ENCODE measurements around the gene BCR. TPM values are rescaled to one million over a fixed set of nuclear protein-coding genes. Genes with fewer than 3 reads are reported as not detected.

BCR gene
- total RNA-seq, 2 donors from 2014 or later, result 91.8 to 93.2 TPM

DNA sequence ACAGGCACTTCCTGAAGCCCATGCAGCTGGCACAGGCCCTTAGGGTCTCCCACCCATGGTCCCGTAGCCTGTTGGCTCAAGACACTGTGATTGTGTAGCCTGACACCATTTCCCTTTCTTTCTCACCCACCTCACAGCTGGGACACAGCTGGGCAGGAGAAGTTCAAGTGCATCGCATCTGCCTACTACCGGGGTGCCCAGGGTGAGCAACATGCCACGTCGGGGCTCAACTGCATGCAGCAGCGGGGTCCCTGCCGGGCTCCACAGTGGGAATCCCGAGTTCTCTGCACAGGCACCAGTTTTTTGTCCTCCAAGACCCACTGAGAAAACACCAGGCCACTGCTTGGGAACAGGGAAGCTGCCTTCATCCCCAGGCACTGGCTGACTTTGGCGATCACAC lies 24.5 kb upstream of the BCR start:
- Mint-ChIP-seq H3K27me3 (no peaks in the 10 kb centered on the region), H3K4me1 (peaks cover 14% of the 10 kb centered on the region), H3K36me3 (ENCODE audit: low read depth) (no peaks in the 10 kb centered on the region), H3K4me3 (no peak overlapping the region), H3K27ac (no peak overlapping the region)
- H3K9me3 ChIP-seq (ENCODE audit: control insufficient read depth, low read length, poor library complexity, severe bottlenecking), result no peaks in the 10 kb centered on the region
- no peak for ATAC-seq
- DNase-seq, result no peak

DNA sequence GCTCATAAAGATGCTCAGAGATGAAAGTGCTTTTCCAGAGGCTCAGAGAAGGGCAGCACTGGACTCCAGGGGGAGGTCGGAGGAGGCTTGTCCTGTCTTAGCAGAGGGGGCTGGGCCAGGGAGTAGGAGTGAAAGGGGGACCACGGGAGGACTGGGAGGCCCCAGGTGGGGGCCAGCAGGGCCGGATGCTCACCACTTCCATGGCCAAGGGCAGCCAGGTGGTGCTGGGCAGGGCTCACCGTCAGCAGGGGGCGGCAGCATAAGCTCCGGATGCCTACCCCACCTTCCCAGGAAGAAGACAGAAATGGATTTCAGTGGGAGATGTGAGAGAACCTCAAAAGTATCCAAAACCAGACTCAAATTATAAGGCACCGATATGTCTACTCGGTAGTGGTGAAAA lies 24.0 kb upstream of the BCR start:
- H3K27ac Mint-ChIP-seq, result no peak overlapping the region
- H3K4me3 Mint-ChIP-seq, result no peak overlapping the region
- no peaks in the 10 kb centered on the region for H3K27me3 Mint-ChIP-seq
- peaks cover 11% of the 10 kb centered on the region for H3K4me1 Mint-ChIP-seq
- DNase-seq, result no peak
- no peaks in the 10 kb centered on the region for H3K9me3 ChIP-seq (ENCODE audit: control insufficient read depth, low read length, poor library complexity, severe bottlenecking)
- ATAC-seq, result no peak
- H3K36me3 Mint-ChIP-seq (ENCODE audit: low read depth), result no peaks in the 10 kb centered on the region

DNA sequence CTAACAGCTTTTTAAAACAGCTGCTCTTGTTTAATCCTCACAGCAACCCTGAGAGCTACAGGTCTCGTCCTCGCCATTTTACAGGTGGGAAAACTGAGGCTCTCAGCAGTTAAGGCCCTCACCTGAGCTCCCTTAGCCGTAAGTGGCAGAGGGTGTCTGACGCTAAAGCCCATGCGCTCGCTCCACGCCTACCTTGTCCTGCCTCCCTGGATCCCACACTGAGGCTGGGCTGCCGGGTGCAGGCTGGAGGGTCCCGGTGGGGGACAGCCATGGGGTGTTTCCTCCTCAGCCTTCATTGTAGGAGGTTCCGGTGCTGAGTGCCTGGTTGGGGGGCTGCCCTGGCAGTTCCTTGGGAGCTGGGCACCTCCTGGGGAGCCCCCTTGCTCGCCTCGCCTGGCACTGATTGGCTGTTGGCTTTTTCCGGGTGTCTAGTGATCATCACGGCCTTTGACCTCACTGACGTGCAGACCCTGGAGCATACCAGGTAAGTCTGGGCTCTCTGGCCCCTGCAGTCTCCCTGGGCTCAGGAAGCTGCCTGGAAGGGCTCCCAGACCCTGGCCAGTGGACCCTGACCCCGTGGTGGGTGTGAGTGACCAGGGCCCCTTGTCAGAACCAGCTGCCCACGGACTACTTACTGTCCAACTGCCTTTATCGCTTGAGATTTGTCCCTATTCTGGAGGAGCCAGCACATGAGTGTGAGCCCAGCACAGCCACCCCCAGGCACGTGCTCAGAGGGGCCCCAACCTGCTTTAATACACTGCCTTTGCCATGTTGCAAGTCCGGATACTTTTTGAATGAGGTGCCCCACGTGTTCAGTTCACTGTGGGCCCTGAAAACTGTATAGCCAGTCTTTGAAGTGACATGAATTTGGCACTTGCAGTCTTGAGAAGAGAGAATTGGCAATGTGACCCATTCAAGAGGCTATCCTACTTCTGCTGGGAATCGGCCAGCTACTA lies 22.5 kb upstream of the BCR start:
- Mint-ChIP-seq H3K27me3 (no peaks in the 10 kb centered on the region), H3K27ac (no peak overlapping the region)
- no peak for ATAC-seq

DNA sequence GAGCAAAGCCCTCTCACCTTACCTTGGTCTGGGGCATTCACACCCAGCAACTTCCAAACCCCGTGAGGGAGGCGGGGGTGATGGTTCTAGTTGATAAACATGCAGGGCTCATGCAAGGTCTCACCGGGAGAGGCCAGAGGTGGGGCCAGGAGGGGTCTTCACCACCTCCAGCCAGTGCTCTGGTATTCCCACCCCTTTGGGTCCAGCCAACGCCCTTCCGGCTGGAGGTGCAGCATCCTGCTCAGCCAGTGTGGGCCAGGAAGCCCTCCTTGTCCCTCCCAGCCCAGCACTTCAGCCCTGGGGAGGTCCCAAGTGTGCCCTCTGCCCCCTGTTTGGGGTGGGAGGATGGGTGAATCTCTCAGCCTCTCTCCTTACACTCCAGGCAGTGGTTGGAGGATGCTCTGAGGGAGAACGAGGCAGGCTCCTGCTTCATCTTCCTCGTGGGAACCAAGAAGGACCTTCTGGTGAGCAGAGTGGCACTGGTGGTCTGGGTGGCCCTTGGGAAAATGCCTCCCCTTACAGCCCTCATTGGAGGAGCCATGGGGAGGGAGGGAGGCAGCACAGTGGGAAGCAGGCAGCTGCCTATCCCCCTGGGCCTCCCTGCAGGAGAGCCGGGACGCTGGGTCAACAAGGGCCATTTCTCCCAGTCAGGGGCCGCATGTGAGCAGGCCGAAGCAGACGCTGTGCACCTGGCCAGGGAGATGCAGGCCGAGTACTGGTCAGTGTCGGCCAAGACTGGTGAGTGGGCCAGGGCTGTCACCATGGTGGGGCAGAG lies 21.6 kb upstream of the BCR start:
- H3K9me3 ChIP-seq (ENCODE audit: control insufficient read depth, low read length, poor library complexity, severe bottlenecking), result no peaks in the 10 kb centered on the region
- H3K4me1 Mint-ChIP-seq, result peaks cover 7% of the 10 kb centered on the region
- H3K36me3 Mint-ChIP-seq (ENCODE audit: low read depth), result no peaks in the 10 kb centered on the region
- DNase-seq (no peak), ATAC-seq (no peak)
- H3K27ac Mint-ChIP-seq, result no peak overlapping the region
- no peak overlapping the region for H3K4me3 Mint-ChIP-seq
- no peaks in the 10 kb centered on the region for H3K27me3 Mint-ChIP-seq

More for the DNA sequence above, 22.5 kb upstream of the BCR start:
- peaks cover 12% of the 10 kb centered on the region for H3K4me1 Mint-ChIP-seq
- H3K9me3 ChIP-seq (ENCODE audit: control insufficient read depth, low read length, poor library complexity, severe bottlenecking), result no peaks in the 10 kb centered on the region
- no peaks in the 10 kb centered on the region for H3K36me3 Mint-ChIP-seq (ENCODE audit: low read depth)
- H3K4me3 Mint-ChIP-seq, result no peak overlapping the region
- no peak for DNase-seq

DNA sequence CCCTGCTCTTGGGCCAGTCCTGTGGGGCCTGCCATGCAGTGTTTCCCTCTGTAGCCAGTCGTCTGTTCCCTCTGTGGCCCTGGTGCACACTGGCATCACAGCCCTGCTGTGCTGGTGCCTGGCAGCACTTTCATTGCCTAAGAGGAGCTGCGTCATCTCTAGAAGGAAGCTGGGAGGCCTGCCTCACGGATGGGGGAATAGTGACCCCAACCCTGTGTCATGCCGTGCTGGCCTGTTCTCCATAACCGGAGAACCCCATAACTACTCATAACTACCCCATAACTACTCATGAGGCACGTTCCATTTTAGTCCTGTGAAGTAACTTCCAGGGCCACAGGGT lies 21.0 kb upstream of the BCR start:
- peaks cover 4% of the 10 kb centered on the region for H3K4me1 Mint-ChIP-seq
- H3K4me3 Mint-ChIP-seq, result no peak overlapping the region
- no peaks in the 10 kb centered on the region for H3K27me3 Mint-ChIP-seq
- H3K36me3 Mint-ChIP-seq (ENCODE audit: low read depth), result no peaks in the 10 kb centered on the region
- H3K9me3 ChIP-seq (ENCODE audit: control insufficient read depth, low read length, poor library complexity, severe bottlenecking), result no peaks in the 10 kb centered on the region
- no peak for ATAC-seq
- no peak for DNase-seq
- H3K27ac Mint-ChIP-seq, result no peak overlapping the region

DNA sequence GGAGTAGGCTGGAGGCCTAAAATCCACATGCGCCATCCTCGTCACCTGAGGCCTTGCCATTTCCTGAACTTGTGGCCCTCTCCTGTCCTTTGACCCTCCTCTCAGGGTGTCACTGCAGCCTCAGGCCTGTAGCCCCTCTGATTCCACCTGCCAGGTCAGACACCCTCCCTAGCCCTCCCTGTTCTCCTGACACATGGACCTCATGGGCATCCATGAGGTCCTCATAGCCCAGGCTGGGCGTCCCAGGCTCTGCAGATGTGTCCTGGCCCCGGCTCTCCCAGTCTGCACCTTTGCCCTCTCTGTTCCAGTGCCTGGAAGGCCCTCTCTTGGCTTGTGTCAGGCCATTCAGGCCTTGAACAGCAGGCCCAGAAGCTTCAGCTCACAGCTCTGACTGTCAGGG lies 19.3 kb upstream of the BCR start:
- Mint-ChIP-seq H3K27me3 (no peaks in the 10 kb centered on the region), H3K36me3 (ENCODE audit: low read depth) (no peaks in the 10 kb centered on the region), H3K4me3 (no peak overlapping the region), H3K4me1 (peaks cover 4% of the 10 kb centered on the region), H3K27ac (no peak overlapping the region)
- DNase-seq (no peak), ATAC-seq (no peak)
- H3K9me3 ChIP-seq (ENCODE audit: control insufficient read depth, low read length, poor library complexity, severe bottlenecking), result no peaks in the 10 kb centered on the region

DNA sequence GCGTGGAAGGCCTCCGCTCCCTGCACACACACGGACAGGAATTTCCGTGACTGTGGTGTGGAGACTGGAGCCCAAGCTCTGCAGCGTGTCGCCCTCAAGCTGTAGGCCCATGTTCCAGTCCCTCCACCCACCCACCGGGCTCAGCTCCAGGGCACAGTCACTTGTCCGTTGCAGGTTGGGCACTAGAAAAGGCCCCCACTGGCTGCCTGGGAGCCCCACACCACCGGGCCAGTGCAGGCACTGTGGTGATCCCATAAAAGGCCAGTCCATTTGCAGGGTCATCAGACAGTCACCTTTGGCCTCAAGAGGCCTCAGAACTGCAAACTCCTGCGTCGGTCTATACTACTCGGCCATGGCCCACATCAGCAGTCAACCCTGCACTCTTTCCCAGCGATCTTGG lies 18.7 kb upstream of the BCR start:
- Mint-ChIP-seq H3K4me3 (no peak overlapping the region), H3K27ac (no peak overlapping the region), H3K36me3 (ENCODE audit: low read depth) (no peaks in the 10 kb centered on the region), H3K4me1 (peaks cover 4% of the 10 kb centered on the region), H3K27me3 (no peaks in the 10 kb centered on the region)
- DNase-seq (no peak), ATAC-seq (no peak)
- H3K9me3 ChIP-seq (ENCODE audit: control insufficient read depth, low read length, poor library complexity, severe bottlenecking), result no peaks in the 10 kb centered on the region

DNA sequence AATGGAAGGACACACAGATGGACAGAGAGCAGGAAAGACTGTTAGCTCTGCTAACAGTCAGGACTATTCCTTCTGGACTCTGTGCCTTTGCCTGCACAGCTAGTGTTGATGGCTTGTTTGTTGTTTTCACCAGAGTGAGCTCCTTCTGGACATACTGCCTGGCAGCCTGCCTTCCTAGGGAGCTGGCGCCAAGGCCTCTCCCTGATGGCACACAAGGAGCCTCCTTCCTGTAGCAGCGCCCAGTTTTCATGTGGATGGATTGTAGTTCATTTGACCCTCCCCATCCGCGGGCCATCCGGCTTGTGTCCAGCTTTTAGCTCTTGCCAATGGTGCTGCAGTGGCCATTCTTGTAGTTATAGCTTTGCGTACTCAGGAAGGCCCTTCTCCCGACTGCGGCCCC lies 16.6 kb upstream of the BCR start:
- H3K9me3 ChIP-seq (ENCODE audit: control insufficient read depth, low read length, poor library complexity, severe bottlenecking), result no peaks in the 10 kb centered on the region
- Mint-ChIP-seq H3K27ac (no peak overlapping the region), H3K36me3 (ENCODE audit: low read depth) (no peaks in the 10 kb centered on the region), H3K4me3 (no peak overlapping the region), H3K27me3 (no peaks in the 10 kb centered on the region), H3K4me1 (peaks cover 4% of the 10 kb centered on the region)
- DNase-seq (no peak), ATAC-seq (no peak)

DNA sequence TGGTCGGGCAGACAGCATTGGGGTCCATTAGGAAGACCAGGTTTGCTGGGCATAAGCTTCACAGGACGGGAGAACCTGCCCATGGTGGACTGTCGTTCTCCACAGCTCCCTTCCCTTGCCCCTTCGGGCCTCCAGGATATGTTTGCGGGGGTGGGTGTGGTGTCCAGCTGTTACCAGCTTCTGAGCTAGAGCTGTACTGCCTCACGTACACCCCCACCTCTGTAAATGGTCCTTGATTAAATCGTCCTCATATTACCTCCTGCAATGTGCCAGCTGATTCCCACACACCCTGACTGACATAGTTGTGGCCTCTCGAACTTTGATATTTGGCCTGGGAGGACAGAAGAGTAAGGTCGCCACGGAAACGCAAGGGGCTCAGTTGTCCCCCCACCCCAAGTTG lies 16.2 kb upstream of the BCR start:
- no peaks in the 10 kb centered on the region for H3K27me3 Mint-ChIP-seq
- no peaks in the 10 kb centered on the region for H3K9me3 ChIP-seq (ENCODE audit: control insufficient read depth, low read length, poor library complexity, severe bottlenecking)
- H3K36me3 Mint-ChIP-seq (ENCODE audit: low read depth), result no peaks in the 10 kb centered on the region
- no peak overlapping the region for H3K4me3 Mint-ChIP-seq
- ATAC-seq (no peak), DNase-seq (no peak)
- H3K4me1 Mint-ChIP-seq, result peaks cover 4% of the 10 kb centered on the region
- no peak overlapping the region for H3K27ac Mint-ChIP-seq

DNA sequence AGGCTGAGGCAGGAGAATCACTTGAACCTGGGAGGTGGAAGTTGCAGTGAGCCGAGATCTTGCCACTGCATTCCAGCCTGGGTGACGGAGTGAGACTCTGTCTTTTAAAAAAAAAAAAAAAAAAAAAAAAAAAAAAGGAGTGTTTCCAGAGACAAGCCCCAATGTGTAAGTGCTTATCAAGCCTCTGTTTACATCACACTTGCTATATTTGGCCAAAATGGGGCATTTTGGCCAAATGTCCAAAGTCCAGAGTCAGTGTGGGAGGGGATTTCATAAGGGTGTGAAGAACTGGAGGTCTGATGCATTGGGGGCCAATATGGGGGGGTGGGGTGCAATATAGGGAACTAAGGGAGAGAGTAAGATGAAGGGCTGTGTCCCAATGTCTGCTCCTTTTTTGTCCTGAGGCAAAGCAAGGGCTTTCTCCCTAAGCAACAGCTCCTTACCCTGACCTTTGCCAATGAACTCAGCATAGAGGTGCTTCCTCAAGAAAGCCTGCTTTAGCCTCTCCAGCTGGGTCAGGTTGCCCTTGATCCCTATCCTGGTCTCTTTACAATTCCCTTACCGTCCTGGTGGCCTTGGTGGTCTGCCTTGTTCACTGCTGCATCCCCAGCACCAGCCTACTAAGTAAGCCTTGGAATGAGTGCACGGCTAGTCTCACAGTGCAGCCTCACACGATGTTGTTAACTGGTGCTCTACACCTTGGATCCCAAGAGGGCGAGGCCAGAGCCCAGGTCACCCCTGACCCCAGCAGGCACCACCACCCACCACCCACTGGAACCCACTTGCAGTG lies 14.1 kb upstream of the BCR start:
- H3K9me3 ChIP-seq (ENCODE audit: control insufficient read depth, low read length, poor library complexity, severe bottlenecking), result no peaks in the 10 kb centered on the region
- DNase-seq, result no peak
- Mint-ChIP-seq H3K4me1 (peaks cover 4% of the 10 kb centered on the region), H3K36me3 (ENCODE audit: low read depth) (no peaks in the 10 kb centered on the region), H3K27me3 (no peaks in the 10 kb centered on the region), H3K4me3 (no peak overlapping the region), H3K27ac (no peak overlapping the region)
- no peak for ATAC-seq

DNA sequence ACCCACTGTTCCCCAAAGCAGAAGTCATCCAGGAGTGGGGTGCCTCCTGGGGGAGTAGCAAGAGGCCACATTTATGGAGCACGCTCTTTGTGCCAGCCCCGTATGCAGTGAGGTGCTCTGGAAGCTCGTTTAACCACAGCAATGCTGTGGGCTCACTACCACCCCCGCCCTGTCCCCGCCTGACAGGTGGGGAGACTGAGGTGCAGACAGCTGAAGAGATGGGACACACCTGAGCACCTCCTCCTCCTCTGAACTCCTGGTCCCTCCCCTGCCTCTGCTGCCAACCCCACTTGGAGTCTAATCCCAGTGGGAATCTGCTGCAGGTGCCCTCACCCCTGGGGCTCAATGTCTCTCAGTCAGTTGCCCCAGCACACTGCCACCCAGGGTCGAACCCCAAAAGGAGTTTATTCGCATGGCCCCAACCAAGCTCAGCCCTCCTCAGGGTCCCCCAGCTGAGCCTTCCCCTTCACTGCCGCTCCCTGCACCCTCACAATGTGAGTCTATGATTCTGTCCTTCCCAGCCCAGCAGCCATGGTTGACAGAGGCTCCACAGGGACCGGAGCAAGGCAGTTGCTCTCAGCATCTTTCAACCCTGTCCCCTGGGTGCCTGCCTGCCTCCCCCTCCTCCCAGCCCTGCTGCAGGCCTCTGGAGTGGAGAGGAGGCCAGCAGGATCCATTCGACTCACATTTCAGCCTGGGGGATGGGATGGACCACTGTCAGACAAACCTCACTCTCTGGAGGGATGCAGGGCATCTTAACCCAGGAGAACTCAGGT lies 13.3 kb upstream of the BCR start:
- no peaks in the 10 kb centered on the region for H3K9me3 ChIP-seq (ENCODE audit: control insufficient read depth, low read length, poor library complexity, severe bottlenecking)
- H3K27me3 Mint-ChIP-seq, result no peaks in the 10 kb centered on the region
- DNase-seq (no peak), ATAC-seq (no peak)
- no peaks in the 10 kb centered on the region for H3K36me3 Mint-ChIP-seq (ENCODE audit: low read depth)
- no peak overlapping the region for H3K4me3 Mint-ChIP-seq
- H3K27ac Mint-ChIP-seq, result no peak overlapping the region
- H3K4me1 Mint-ChIP-seq, result peaks cover 4% of the 10 kb centered on the region

DNA sequence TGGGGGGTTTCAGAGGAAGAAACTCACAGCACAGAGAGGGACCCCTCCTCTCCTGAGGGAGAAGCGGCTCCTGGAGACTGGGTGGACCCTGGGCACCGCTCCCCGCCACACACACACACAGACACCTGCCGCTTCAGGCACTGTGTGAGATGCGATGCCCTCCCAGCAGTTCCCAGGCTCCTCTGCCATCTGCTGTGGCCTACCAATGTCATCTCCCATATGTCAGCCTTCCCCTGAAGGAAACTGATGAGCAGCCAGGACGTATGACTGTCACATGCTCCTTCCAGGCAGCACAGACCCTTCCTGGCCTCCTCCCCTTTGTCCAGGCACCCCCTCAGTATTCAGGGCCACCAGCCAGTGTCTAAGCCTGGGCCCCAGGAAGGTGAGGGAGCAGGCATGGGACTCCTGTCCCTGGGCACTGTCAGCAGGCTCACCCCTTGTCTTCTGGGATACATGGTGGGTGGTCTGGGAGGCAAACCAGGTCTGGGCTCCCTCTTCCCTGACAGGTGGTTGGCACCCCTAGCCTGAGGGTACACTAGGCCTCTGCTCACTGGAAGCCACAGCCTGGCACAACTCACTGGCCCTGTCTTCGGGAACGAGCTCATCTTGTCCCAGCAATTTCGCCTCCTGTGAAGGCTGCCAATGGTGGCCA lies 11.8 kb upstream of the BCR start:
- Mint-ChIP-seq H3K36me3 (ENCODE audit: low read depth) (no peaks in the 10 kb centered on the region), H3K27me3 (no peaks in the 10 kb centered on the region), H3K27ac (no peak overlapping the region), H3K4me3 (no peak overlapping the region), H3K4me1 (no peaks in the 10 kb centered on the region)
- no peak for ATAC-seq
- no peak for DNase-seq
- H3K9me3 ChIP-seq (ENCODE audit: control insufficient read depth, low read length, poor library complexity, severe bottlenecking), result no peaks in the 10 kb centered on the region

Measured in T-helper 17 cell (primary cell).